ENCODE results near the gene MTMR6.

Gene MTMR6

GRCh38 chr13:25214491-25215252 is 72.6 kb downstream of the MTMR6 start:
- no peak for DNase-seq

- no peak for DNase-seq
These were observed 73.6 kb downstream of the MTMR6 start for GRCh38 chr13:25213715-25214114.

- DNase-seq = no peak
These were observed 76.3 kb downstream of the MTMR6 start for GRCh38 chr13:25210842-25211569.

- no peak for DNase-seq
These were observed 79.9 kb downstream of the MTMR6 start for GRCh38 chr13:25207291-25207810.

GRCh38 chr13:25204863-25205262 is 82.4 kb downstream of the MTMR6 start:
- no peak for DNase-seq

- no peak for DNase-seq
These were observed 84.1 kb downstream of the MTMR6 start for GRCh38 chr13:25203127-25203740.

- no peak for DNase-seq
These were observed 86.5 kb downstream of the MTMR6 start for GRCh38 chr13:25200783-25201182.

GRCh38 chr13:25198647-25199046 is 88.6 kb downstream of the MTMR6 start:
- DNase-seq = no peak

- no peak for DNase-seq
These were observed 90.3 kb downstream of the MTMR6 start for GRCh38 chr13:25196971-25197370.
